Hepatocyte (in vitro differentiated cells): ENCODE measurements around the gene SORCS2. TPM values are rescaled to one million over a fixed set of nuclear protein-coding genes. Genes with fewer than 3 reads are reported as not detected.

Experiments
- DNase-seq: peaks from one replicate; pipeline ENCODE4 v3.0.0-alpha.2; 2016; ENCODE audit warnings: low spot score
- H2AFZ ChIP-seq: fragments of 200-600 bp; sonication (generic); 2 replicates; pipeline ENCODE4 v1.6.0; 2016; ENCODE audit warnings: antibody characterized with exemption, mild to moderate bottlenecking
- H3K27ac ChIP-seq: fragments of 200-600 bp; sonication (generic); 2 replicates; pipeline ENCODE4 v1.5.1; 2016; ENCODE audit warnings: mild to moderate bottlenecking
- H3K27me3 ChIP-seq: fragments of 200-600 bp; sonication (generic); 2 replicates; pipeline ENCODE4 v1.6.1; 2016
- H3K36me3 ChIP-seq: fragments of 200-600 bp; sonication (generic); replicated peaks from 2 replicates; pipeline ENCODE4 v1.5.1; 2016; ENCODE audit warnings: low read depth; ENCODE audit not compliant: insufficient read depth
- H3K4me1 ChIP-seq: fragments of 200-600 bp; sonication (generic); 2 replicates; pipeline ENCODE4 v1.5.1; 2016; ENCODE audit warnings: mild to moderate bottlenecking, moderate library complexity; ENCODE audit not compliant: insufficient read depth
- H3K4me2 ChIP-seq: fragments of 200-600 bp; sonication (generic); 2 replicates; pipeline ENCODE4 v1.6.0; 2016
- H3K4me3 ChIP-seq: fragments of 200-600 bp; sonication (generic); 2 replicates; pipeline ENCODE4 v1.5.1; 2016; ENCODE audit warnings: mild to moderate bottlenecking
- H3K79me2 ChIP-seq: fragments of 200-600 bp; sonication (generic); 2 replicates; pipeline ENCODE4 v1.6.0; 2017; ENCODE audit warnings: mild to moderate bottlenecking
- H3K9me2 ChIP-seq: fragments of 200-600 bp; sonication (generic); replicated peaks from 2 replicates; pipeline ENCODE4 v1.6.0; 2017; ENCODE audit warnings: mild to moderate bottlenecking; ENCODE audit not compliant: insufficient read depth
- H3K9me3 ChIP-seq: fragments of 200-600 bp; sonication (generic); 2 replicates; pipeline ENCODE4 v1.5.1; 2016; ENCODE audit warnings: low read depth, mild to moderate bottlenecking
- H4K20me1 ChIP-seq: fragments of 200-600 bp; sonication (generic); 2 replicates; pipeline ENCODE4 v1.6.0; 2016; ENCODE audit warnings: mild to moderate bottlenecking; ENCODE audit not compliant: insufficient read depth, poor library complexity, severe bottlenecking
- EZH2 ChIP-seq: fragments of 200-600 bp; sonication (generic); IDR thresholded peaks from 2 replicates; pipeline ENCODE4 v1.6.1; 2016; ENCODE audit warnings: antibody characterized with exemption, mild to moderate bottlenecking, borderline replicate concordance
- EZH2phosphoT487 ChIP-seq: fragments of 200-600 bp; sonication (generic); IDR thresholded peaks from one replicate; pipeline ENCODE4 v1.6.1; 2018; ENCODE audit warnings: antibody characterized with exemption, mild to moderate bottlenecking, low read depth, moderate library complexity; ENCODE audit not compliant: unreplicated experiment, severe bottlenecking
- WGBS: methylation state at CpG from one replicate; pipeline ENCODE4 v1.1.6; 2016; ENCODE audit warnings: low lambda C conversion rate; ENCODE audit errors: missing lambda C conversion rate; 5-methylcytosine and 5-hydroxymethylcytosine counted together
- polyA plus RNA-seq: library from polyadenylated mRNA; unstranded; fragments of >200 nt; fragmentation: Nextera tagmentation; extraction: Ambion mirVana; gene quantifications from 2 replicates; pipeline ENCODE4 v1.2.1, GENCODE V29; 2016
- total RNA-seq: library from RNA; depleted of rRNA; stranded (reverse); fragments of >200 nt; gene quantifications from 2 replicates; pipeline ENCODE4 v1.2.3, GENCODE V29; 2014
- TF ChIP-seq, protein P1 (sequence below): fragments of 200-600 bp; sonication (generic); IDR thresholded peaks from 2 replicates; pipeline ENCODE4 v1.5.1; 2016; ENCODE audit warnings: antibody characterized with exemption, mild to moderate bottlenecking; ENCODE audit not compliant: poor library complexity

The SORCS2 gene
- total and polyA plus RNA-seq, 2 experiments from 2014 or later = 1.6 to 4.8 TPM

DNA sequence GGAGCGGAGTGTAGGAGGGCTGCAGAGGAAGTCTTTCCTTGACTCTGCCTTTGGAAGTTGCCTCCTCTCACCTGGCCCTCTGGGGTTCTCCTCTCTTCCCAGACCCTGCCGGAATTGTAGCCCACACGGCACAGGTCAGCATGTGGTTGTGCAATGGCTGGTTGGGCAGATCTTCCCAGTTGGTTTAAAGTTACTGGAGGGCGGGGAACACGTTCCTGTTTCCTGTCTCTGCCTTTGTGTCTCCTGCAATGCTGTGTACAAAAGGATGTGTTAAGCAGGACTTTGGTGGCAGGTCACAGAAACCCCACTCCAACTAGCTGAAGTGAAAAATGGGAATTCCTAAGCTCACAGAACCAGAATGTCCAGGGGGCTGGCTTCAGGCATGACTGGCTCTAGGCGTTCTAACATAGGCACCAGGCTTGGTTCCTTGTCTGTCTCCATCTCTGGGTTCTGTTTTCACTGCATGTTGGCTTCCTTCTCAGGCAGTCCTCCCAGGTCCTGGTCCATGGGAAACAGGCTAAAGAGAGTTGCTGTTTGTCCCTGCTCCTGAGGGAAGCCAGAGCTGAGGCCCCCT is 19.9 kb downstream of the SORCS2 start:
- Histone ChIP-seq H3K79me2 (no peaks in the 10 kb centered on the region), H3K4me3 (no peak overlapping the region), H3K4me2 (no peak overlapping the region), H3K4me1 (peaks cover 11% of the 10 kb centered on the region), H3K36me3 (no peaks in the 10 kb centered on the region), H4K20me1 (no peaks in the 10 kb centered on the region), H3K27me3 (no peaks in the 10 kb centered on the region), H3K9me3 (no peaks in the 10 kb centered on the region), H2AFZ (no peak overlapping the region), H3K27ac (no peak overlapping the region), H3K9me2 (no peaks in the 10 kb centered on the region)
- DNase-seq = no peak
- TF ChIP-seq EZH2 = no peak
- TF ChIP-seq, protein P1, sequence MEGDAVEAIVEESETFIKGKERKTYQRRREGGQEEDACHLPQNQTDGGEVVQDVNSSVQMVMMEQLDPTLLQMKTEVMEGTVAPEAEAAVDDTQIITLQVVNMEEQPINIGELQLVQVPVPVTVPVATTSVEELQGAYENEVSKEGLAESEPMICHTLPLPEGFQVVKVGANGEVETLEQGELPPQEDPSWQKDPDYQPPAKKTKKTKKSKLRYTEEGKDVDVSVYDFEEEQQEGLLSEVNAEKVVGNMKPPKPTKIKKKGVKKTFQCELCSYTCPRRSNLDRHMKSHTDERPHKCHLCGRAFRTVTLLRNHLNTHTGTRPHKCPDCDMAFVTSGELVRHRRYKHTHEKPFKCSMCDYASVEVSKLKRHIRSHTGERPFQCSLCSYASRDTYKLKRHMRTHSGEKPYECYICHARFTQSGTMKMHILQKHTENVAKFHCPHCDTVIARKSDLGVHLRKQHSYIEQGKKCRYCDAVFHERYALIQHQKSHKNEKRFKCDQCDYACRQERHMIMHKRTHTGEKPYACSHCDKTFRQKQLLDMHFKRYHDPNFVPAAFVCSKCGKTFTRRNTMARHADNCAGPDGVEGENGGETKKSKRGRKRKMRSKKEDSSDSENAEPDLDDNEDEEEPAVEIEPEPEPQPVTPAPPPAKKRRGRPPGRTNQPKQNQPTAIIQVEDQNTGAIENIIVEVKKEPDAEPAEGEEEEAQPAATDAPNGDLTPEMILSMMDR = no peak
- no peak for TF ChIP-seq EZH2phosphoT487
- WGBS = 67% methylated on average over 6 of the region's 6 CpGs

DNA sequence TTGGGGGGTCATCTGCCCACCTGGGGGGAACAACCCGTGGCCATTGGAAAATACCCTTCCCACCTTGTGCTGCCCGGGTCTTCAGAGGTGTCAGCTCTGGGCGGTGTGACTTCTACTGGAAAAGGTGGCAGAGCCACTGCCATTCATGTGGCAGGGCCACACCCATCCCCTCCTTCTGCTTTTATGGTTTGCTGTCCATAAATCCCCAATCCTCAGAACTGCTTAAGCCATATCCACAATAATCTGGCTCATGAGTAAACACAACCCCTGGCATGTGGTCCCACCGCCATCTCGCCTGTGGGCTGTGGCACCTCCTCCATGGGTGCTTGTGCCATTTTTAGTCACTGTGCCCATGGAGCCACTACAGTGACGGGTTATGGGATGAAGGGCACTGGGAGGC is 20.6 kb downstream of the SORCS2 start:
- no peaks in the 10 kb centered on the region for H3K9me3 ChIP-seq
- TF ChIP-seq EZH2phosphoT487 (no peak), EZH2 (no peak)
- TF ChIP-seq, protein P1 = no peak
- no peaks in the 10 kb centered on the region for H4K20me1 ChIP-seq
- WGBS = 92% methylated on average over 6 of the region's 6 CpGs
- no peak overlapping the region for H3K27ac ChIP-seq
- H3K4me2 ChIP-seq = no peak overlapping the region
- H3K27me3 ChIP-seq = no peaks in the 10 kb centered on the region
- peaks cover 4% of the 10 kb centered on the region for H3K4me1 ChIP-seq
- H2AFZ ChIP-seq = no peak overlapping the region
- H3K4me3 ChIP-seq = no peak overlapping the region
- no peaks in the 10 kb centered on the region for H3K9me2 ChIP-seq
- H3K79me2 ChIP-seq = no peaks in the 10 kb centered on the region
- DNase-seq = no peak
- H3K36me3 ChIP-seq = no peaks in the 10 kb centered on the region

DNA sequence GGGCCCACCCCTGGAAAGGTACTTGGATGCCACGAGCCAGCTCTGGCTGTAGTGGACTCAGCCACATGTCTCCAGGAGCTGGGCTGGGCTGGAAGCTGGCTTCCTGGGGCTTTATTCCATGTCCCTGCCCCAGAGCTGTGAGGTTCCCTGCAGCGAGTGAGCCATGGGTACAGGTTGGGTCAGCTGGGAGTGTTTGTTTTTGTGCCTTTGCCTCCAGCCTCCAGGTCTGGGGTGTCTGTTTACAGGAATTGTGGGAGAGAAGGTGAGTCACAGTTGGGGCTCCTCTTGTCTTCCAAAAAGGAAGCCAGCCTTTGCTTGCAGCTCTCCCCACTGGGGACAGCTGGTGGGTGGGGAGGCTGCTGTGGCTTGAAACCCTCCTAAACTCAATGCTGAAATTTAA is 21.5 kb downstream of the SORCS2 start:
- no peaks in the 10 kb centered on the region for H3K36me3 ChIP-seq
- no peak overlapping the region for H3K4me3 ChIP-seq
- DNase-seq = no peak
- WGBS = 80% methylated on average over 2 of the region's 2 CpGs
- no peak overlapping the region for H3K27ac ChIP-seq
- H3K9me2 ChIP-seq = no peaks in the 10 kb centered on the region
- H3K79me2 ChIP-seq = no peaks in the 10 kb centered on the region
- no peaks in the 10 kb centered on the region for H3K27me3 ChIP-seq
- H2AFZ ChIP-seq = no peak overlapping the region
- H4K20me1 ChIP-seq = no peaks in the 10 kb centered on the region
- H3K9me3 ChIP-seq = no peaks in the 10 kb centered on the region
- no peak overlapping the region for H3K4me2 ChIP-seq
- peaks cover 6% of the 10 kb centered on the region for H3K4me1 ChIP-seq
- TF ChIP-seq EZH2phosphoT487 = no peak
- TF ChIP-seq, protein P1 = no peak
- TF ChIP-seq EZH2 = no peak
